ENCODE data around the gene CTSZ. TPM values are rescaled to one million over a fixed set of nuclear protein-coding genes. Genes with fewer than 3 reads are reported as not detected.
"Not testable (repeated sequence)": the region's sequence is repeated elsewhere in the genome, so short reads cannot be mapped to it uniquely, and the experiment has no call there.

The CTSZ gene
- total and polyA plus RNA-seq, 4 donors = 11.8 to 233 (median 188) TPM

DNA sequence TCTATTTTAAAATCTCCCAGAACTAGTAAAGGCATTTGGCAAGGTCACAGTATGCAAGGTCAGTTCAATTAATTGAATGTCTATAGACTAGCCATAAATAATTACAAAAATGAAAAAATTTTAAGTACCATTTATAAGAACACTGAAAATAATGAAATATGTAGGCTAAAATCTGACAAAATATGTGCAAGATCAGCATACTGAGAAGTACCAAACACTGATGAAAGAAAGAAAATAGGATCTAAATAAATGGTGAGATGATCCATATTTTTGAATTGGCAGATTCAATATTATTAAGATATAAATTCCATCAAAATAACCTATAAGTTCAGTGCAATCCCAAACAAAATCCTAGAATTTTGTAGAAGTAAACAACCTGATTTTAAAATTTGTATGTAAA is 54.0 kb downstream of the CTSZ start (continued):
- TF ChIP-seq, protein P1, sequence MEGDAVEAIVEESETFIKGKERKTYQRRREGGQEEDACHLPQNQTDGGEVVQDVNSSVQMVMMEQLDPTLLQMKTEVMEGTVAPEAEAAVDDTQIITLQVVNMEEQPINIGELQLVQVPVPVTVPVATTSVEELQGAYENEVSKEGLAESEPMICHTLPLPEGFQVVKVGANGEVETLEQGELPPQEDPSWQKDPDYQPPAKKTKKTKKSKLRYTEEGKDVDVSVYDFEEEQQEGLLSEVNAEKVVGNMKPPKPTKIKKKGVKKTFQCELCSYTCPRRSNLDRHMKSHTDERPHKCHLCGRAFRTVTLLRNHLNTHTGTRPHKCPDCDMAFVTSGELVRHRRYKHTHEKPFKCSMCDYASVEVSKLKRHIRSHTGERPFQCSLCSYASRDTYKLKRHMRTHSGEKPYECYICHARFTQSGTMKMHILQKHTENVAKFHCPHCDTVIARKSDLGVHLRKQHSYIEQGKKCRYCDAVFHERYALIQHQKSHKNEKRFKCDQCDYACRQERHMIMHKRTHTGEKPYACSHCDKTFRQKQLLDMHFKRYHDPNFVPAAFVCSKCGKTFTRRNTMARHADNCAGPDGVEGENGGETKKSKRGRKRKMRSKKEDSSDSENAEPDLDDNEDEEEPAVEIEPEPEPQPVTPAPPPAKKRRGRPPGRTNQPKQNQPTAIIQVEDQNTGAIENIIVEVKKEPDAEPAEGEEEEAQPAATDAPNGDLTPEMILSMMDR (IDR thresholded peaks at IDR 0.05; ENCODE audit: low read depth, low read length, missing input control) = no peak
- TF ChIP-seq FOXA1 (IDR thresholded peaks at IDR 0.05) = no peak

DNA sequence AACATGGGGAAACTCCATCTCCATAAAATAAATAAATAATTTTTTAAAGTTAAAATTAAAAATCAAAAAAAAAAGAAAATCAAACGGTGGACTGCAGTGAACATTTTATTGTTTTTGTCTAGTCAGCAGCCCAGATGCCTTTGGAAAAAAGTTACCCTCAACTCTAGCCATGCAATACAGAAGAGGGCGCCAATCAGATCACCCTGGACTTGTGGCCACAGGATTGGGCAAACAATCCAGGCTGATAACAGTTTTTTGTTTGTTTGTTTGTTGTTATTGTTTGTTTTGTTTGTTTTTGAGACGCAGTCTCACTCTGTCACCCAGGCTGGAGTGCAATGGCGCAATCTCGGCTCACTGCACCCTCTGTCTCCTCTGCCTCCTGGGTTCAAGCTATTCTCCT is 56.5 kb downstream of the CTSZ start:
- no peak overlapping the region for H3K4me3 ChIP-seq (ENCODE audit: low read depth in 1 of 3, low read length in 3 of 3)
- no peaks in the 10 kb centered on the region for H3K9me3 ChIP-seq (ENCODE audit: control insufficient read depth in 4 of 4, low read length in 3 of 4)
- H3K27ac ChIP-seq (ENCODE audit: low read depth in 1 of 2, low read length in 2 of 2) = no peak overlapping the region
- DNase-seq (ENCODE audit: low spot score) = no peak
- H3K9ac ChIP-seq (ENCODE audit: low read depth in 1 of 2, low read length in 2 of 2) = no peak overlapping the region
- WGBS = 71% methylated on average over 5 of the region's 5 CpGs
- H3K4me1 ChIP-seq (ENCODE audit: control insufficient read depth in 4 of 4, insufficient read depth in 4 of 4, low read length in 3 of 4) = no peaks in the 10 kb centered on the region
- no peaks in the 10 kb centered on the region for H3K36me3 ChIP-seq (ENCODE audit: control insufficient read depth in 4 of 4, insufficient read depth in 3 of 4, low read depth in 1 of 4, low read length in 3 of 4)
- H3K27me3 ChIP-seq (ENCODE audit: control insufficient read depth in 4 of 4, insufficient read depth in 4 of 4, low read length in 3 of 4) = no peaks in the 10 kb centered on the region
- TF ChIP-seq RAD21 (IDR thresholded peaks at IDR 0.05) (no peak), YY1 (IDR thresholded peaks at IDR 0.05) (no peak), RXRA (IDR thresholded peaks at IDR 0.05) (no peak), NR2F2 (IDR thresholded peaks at IDR 0.05) (no peak), HNF4A (conservative IDR thresholded peaks at IDR 0.05) (no peak)
- TF ChIP-seq, protein P2, sequence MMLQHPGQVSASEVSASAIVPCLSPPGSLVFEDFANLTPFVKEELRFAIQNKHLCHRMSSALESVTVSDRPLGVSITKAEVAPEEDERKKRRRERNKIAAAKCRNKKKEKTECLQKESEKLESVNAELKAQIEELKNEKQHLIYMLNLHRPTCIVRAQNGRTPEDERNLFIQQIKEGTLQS (IDR thresholded peaks at IDR 0.05) = no peak

DNA sequence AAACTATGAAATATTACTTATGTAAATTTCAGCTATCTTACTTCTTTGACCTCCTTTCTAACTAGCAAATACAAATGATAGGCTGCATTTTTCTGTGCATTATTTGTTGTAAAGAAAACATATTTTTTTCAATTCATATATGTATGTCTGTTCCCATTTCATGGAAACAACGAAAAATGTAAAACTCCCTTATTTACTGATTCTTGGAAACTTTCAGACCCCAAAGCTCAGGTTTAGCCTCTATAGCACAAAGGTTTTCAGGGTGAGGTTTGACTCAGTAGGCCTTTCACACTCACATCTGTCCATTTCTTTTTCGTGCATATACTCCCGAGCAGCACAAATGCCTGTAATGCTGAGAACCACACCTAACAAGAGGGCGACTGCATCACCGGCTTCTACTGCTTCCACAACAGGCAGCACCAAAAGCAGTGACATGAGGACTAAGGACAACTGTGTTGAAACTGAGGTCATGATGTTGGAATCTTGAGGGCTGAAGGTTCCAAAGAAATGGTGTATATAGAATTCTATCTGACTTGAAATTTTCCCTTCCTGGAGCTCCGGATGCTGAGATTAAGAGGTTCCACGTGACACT is 59.2 kb downstream of the CTSZ start:
- H3K4me1 ChIP-seq (ENCODE audit: control insufficient read depth in 4 of 4, insufficient read depth in 4 of 4, low read length in 3 of 4); H3K9ac ChIP-seq (ENCODE audit: low read depth in 1 of 2, low read length in 2 of 2); DNase-seq (ENCODE audit: low spot score); H3K27ac ChIP-seq (ENCODE audit: low read depth in 1 of 2, low read length in 2 of 2); H3K9me3 ChIP-seq (ENCODE audit: control insufficient read depth in 4 of 4, low read length in 3 of 4); H3K4me3 ChIP-seq (ENCODE audit: low read depth in 1 of 3, low read length in 3 of 3); H3K36me3 ChIP-seq (ENCODE audit: control insufficient read depth in 4 of 4, insufficient read depth in 3 of 4, low read depth in 1 of 4, low read length in 3 of 4); H3K27me3 ChIP-seq (ENCODE audit: control insufficient read depth in 4 of 4, insufficient read depth in 4 of 4, low read length in 3 of 4): not testable (repeated sequence)
- WGBS = 83% methylated on average over 7 of the region's 7 CpGs

DNA sequence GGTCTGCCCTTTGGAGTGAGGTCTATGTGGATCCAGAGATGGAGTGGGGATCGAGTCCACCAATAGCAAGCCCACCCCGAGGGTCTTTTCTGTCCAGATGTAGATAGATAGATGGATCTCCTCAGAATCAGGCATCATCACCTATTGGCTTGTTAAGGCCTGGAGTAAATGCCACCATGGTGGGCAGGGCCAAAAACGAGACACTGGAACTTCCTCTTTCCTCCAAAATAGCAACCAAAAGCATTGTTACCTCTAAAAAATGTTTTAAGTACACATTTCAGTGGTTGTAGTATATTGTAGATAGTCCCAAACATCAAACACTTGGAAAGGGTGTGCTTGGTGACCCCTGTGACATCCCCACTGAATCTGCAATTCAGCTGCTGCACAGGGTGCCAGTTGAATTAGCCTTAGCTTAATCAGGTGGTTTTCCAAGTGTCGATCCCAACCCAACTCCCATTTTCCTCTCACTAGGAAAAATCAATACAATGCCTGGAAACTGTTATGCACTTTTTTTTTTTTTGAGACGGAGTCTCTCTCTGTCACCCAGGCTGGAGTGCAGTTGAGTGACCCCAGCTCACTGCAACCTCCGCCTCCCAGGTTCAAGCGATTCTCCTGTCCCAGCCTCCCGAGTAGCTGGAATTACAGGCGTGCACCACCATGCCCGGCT is 61.0 kb downstream of the CTSZ start:
- DNase-seq (ENCODE audit: low spot score) = no peak
- Histone ChIP-seq H3K36me3 (ENCODE audit: control insufficient read depth in 4 of 4, insufficient read depth in 3 of 4, low read depth in 1 of 4, low read length in 3 of 4) (no peaks in the 10 kb centered on the region), H3K4me1 (ENCODE audit: control insufficient read depth in 4 of 4, insufficient read depth in 4 of 4, low read length in 3 of 4) (no peaks in the 10 kb centered on the region), H3K4me3 (ENCODE audit: low read depth in 1 of 3, low read length in 3 of 3) (no peak overlapping the region), H3K9ac (ENCODE audit: low read depth in 1 of 2, low read length in 2 of 2) (no peak overlapping the region), H3K9me3 (ENCODE audit: control insufficient read depth in 4 of 4, low read length in 3 of 4) (no peaks in the 10 kb centered on the region), H3K27ac (ENCODE audit: low read depth in 1 of 2, low read length in 2 of 2) (no peak overlapping the region), H3K27me3 (ENCODE audit: control insufficient read depth in 4 of 4, insufficient read depth in 4 of 4, low read length in 3 of 4) (no peaks in the 10 kb centered on the region)
- WGBS = 79% methylated on average over 10 of the region's 10 CpGs
- TF ChIP-seq NR2F2 (IDR thresholded peaks at IDR 0.05) (no peak), GABPA (IDR thresholded peaks at IDR 0.05 in 1 of 2, conservative IDR thresholded peaks at IDR 0.05 in 1 of 2) (no peak), TAF1 (conservative IDR thresholded peaks at IDR 0.05) (no peak), RXRA (IDR thresholded peaks at IDR 0.05) (no peak), RAD21 (IDR thresholded peaks at IDR 0.05) (no peak), SP1 (IDR thresholded peaks at IDR 0.05) (no peak), FOXA1 (IDR thresholded peaks at IDR 0.05) (no peak), JUND (IDR thresholded peaks at IDR 0.05) (no peak), HNF4G (IDR thresholded peaks at IDR 0.05) (no peak), YY1 (IDR thresholded peaks at IDR 0.05) (no peak)
- TF ChIP-seq, protein P2 (IDR thresholded peaks at IDR 0.05) = no peak
- TF ChIP-seq, protein P3, sequence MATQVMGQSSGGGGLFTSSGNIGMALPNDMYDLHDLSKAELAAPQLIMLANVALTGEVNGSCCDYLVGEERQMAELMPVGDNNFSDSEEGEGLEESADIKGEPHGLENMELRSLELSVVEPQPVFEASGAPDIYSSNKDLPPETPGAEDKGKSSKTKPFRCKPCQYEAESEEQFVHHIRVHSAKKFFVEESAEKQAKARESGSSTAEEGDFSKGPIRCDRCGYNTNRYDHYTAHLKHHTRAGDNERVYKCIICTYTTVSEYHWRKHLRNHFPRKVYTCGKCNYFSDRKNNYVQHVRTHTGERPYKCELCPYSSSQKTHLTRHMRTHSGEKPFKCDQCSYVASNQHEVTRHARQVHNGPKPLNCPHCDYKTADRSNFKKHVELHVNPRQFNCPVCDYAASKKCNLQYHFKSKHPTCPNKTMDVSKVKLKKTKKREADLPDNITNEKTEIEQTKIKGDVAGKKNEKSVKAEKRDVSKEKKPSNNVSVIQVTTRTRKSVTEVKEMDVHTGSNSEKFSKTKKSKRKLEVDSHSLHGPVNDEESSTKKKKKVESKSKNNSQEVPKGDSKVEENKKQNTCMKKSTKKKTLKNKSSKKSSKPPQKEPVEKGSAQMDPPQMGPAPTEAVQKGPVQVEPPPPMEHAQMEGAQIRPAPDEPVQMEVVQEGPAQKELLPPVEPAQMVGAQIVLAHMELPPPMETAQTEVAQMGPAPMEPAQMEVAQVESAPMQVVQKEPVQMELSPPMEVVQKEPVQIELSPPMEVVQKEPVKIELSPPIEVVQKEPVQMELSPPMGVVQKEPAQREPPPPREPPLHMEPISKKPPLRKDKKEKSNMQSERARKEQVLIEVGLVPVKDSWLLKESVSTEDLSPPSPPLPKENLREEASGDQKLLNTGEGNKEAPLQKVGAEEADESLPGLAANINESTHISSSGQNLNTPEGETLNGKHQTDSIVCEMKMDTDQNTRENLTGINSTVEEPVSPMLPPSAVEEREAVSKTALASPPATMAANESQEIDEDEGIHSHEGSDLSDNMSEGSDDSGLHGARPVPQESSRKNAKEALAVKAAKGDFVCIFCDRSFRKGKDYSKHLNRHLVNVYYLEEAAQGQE (IDR thresholded peaks at IDR 0.05) = no peak
- TF ChIP-seq, protein P4, sequence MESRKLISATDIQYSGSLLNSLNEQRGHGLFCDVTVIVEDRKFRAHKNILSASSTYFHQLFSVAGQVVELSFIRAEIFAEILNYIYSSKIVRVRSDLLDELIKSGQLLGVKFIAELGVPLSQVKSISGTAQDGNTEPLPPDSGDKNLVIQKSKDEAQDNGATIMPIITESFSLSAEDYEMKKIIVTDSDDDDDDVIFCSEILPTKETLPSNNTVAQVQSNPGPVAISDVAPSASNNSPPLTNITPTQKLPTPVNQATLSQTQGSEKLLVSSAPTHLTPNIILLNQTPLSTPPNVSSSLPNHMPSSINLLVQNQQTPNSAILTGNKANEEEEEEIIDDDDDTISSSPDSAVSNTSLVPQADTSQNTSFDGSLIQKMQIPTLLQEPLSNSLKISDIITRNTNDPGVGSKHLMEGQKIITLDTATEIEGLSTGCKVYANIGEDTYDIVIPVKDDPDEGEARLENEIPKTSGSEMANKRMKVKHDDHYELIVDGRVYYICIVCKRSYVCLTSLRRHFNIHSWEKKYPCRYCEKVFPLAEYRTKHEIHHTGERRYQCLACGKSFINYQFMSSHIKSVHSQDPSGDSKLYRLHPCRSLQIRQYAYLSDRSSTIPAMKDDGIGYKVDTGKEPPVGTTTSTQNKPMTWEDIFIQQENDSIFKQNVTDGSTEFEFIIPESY (IDR thresholded peaks at IDR 0.05) = no peak
